GM13977 (cell line): ENCODE measurements around the gene C1orf174.

Source experiments
- DNase-seq: peaks from one replicate; pipeline ENCODE4 v3.0.0; 2012; ENCODE audit warnings: low spot score
- in situ Hi-C: fragments of 300-500 bp; cut with MboI; formaldehyde crosslinking; loops from one replicate; pipeline ENCODE4 v1.12.0; 2022; ENCODE audit warnings: low sequenced_read_pairs, low pct_unique_long_range_greater_than_20kb, mixed read lengths, inconsistent platforms; ENCODE audit not compliant: unreplicated experiment
- TF ChIP-seq, protein P1 (sequence below): IDR thresholded peaks from 2 replicates; pipeline ENCODE4 v1.5.1; 2012; ENCODE audit warnings: mild to moderate bottlenecking, control low read depth; ENCODE audit not compliant: insufficient read depth; ENCODE audit errors: extremely low read depth, missing control alignments

C1orf174 gene

DNA sequence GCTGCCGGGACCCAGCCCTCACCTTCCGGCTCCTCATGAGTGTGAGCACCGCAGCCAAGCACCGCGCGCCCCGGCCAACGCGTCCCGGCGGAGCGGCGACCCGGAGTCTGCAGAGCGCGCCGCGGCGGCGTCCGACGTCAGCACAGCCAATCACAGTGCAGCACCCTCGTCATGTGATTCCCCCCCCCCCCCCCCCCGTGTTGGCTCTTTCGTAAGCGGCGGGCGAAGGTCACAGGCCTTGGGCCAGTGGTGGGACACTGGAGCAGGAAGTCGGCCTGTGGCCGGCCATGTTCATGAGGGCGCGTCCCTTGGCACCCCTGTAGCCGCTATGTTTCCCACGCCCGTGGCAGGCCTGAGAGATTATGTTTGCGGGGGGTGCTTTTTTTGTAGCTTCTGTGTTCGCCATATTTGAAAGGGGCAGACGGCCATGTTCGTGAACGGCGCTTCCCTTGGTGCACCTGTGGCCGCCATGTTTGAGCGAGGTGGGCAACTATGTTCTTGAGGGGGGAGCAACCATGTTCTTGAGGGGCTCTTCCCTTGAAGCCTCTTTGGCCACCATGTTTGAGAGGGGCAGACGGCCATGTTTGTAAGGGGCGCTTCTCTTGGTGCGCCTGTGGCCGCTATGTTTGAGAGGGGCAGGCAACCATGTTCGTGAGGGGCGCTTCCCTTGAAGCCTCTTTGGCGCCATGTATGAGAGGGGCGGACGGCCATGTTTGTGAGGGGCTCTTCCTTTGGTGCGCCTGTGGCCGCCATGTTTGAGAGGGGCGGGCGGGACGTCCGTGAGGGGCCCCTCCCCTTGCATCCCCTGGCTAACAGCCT, at the start of gene C1orf174:
TSS of gene C1orf174 (minus strand) at position 123 of the 819 bp plus-strand sequence. CDS start at position 37, 86 bp downstream.
- in situ Hi-C loops, result loop anchor here (25.0 kb wide), 1 partner anchor 1837 kb away; no protein-coding TSS in a partner anchor
- TF ChIP-seq, protein P1, sequence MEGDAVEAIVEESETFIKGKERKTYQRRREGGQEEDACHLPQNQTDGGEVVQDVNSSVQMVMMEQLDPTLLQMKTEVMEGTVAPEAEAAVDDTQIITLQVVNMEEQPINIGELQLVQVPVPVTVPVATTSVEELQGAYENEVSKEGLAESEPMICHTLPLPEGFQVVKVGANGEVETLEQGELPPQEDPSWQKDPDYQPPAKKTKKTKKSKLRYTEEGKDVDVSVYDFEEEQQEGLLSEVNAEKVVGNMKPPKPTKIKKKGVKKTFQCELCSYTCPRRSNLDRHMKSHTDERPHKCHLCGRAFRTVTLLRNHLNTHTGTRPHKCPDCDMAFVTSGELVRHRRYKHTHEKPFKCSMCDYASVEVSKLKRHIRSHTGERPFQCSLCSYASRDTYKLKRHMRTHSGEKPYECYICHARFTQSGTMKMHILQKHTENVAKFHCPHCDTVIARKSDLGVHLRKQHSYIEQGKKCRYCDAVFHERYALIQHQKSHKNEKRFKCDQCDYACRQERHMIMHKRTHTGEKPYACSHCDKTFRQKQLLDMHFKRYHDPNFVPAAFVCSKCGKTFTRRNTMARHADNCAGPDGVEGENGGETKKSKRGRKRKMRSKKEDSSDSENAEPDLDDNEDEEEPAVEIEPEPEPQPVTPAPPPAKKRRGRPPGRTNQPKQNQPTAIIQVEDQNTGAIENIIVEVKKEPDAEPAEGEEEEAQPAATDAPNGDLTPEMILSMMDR, result no peak
- peak; percentile 95 for DNase-seq

DNA sequence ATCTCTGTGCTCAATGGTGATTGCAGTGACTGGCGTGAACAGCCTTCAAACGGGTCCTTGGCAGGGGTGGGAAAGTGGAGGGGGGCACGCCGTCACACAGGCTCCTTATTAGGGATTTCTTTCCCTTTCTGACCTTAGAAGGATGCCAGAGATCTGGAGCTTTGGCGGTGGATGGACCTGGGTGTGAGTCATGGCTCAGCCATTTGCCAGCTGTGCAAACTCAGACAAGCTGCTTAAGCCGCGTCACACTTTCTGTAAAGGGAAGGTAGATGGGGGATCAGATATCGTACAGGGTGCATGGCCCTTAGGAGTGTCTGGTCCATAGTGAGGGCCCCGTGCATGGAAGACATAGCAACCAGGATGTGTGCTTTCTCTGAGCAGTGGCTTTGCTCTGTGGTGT, 48.3 kb upstream of the C1orf174 start:
- in situ Hi-C loops, result no loop called here
- TF ChIP-seq, protein P1, result no peak
- DNase-seq, result no peak

DNA sequence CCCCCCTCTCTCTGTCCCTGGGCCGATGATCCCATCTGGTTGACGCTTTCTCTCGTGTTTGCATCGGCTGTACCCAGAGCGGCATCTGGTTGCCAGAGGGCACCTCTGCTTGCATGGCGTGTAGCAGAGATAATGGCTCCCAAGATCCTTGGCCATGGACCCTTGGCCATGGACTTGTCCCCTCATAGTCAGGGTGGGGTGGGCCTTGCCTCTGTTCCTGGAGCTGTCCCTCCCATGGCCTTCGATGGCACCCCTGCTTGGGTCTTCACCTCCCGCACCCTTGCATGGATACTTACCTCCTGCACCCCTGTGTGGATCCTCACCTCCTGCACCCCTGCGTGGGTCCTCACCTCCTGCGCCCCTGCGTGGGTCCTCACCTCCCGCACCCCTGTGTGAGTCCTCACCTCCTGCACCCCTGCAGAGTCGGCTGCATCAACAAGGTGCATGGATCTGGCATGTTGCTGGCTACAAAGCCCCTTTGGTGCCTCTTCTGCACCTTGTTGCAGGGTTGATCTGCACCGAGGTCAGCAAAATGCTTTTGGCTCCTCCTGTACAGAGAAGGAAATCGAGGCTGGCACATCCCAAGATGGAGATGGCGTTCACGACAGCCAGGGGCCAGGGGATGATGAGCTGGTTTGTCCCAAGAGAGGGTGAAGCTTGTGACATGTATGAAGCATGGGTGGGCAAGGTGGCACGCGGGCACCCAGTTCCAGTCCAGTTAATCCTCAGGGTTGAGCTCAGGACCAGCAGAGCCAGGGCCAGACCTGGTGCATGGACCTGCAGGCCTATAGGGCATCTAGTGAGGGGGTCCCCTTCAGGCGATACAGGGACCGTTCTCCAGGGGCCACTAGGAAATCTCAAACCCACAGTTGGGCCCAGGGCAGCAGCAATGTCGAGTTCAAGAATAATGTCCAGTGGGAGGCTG, 46.1 kb upstream of the C1orf174 start:
- in situ Hi-C loops, result no loop called here
- DNase-seq, result no peak

DNA sequence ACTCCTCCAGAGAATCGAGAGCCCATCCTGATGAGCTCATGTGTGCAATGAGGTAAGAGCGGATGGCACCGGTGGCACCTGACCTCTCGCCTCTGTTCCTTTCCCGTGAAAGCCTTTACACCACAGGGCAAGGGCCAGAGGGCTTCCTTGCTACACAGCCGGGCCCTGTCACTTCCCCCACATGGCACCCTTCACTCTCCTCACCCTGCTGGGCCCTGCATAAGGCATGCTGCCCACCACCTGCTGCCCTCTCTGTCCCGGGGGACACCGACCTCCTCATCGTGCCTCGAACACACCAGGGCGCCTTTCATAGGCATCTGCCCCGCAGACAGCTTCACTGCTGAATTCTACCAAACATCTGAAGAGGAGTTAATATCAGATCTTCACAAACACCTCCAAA, 45.1 kb upstream of the C1orf174 start:
- TF ChIP-seq, protein P1, result no peak
- no peak for DNase-seq
- in situ Hi-C loops, result no loop called here

More for the DNA sequence above, 46.1 kb upstream of the C1orf174 start:
- TF ChIP-seq, protein P1, result no peak

DNA sequence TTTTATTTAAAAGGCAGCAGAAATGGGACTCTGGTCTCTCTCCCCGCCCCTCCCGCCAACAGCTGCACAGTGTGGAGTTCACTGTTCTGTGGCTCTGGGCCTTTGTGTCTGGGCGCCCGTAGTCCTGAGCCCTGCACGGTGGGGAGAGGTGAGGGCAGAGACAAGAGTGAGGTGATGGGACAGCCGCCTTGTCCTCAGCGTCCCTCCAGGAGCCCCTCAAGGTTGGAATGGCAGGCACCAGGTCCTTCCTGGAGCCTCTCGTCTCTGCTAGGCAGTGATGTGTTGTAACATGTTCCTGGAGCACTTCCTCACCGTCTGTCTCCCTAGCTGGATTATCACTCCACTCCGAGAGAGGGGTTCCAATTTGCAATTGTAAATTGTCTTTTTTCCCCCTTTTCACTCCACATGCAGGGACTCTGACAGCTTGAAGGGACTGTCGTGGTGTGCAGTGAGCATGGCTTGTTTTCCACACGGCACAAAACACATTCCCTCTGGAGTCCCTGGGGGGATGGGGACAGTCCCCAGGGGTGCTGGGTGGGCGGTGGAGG, 44.6 kb upstream of the C1orf174 start:
- in situ Hi-C loops, result no loop called here
- TF ChIP-seq, protein P1, result no peak
- no peak for DNase-seq

DNA sequence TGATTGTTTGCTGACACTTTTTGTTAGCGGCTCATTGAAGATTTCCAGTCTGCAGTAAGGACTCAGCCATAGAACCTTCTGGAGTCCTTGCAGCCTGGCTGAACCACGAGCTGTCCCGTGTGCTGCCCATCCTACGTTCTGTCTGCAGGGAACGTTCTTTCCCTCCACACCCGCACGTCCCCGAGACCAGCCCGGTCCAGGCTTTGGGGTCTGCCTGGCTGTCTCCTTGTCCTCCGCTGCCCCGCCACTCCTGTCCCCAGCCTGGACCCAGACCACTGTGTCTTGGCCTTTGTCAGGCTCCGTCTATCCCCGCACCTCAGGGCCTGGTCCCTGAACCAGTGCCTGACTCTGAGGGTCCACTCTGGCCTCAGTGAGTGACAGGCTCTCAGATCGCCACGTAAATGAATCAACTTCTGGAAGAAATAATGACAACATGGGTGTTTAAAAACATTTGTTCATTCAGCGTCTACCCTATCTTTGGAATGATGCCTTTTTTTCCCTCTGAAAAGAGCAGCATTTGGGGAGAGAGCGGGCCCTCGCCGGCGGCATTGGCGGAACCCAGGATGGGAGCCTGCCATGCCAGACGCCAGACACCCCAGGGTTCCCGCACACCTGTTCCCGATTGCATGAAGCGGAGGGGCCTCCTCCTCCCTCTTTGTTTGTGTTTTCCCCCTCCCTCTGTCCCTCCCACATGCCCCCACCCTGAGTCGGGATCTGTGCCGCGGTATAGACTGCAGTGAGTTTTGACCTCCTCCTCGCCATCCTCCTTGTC, 43.9 kb upstream of the C1orf174 start:
- TF ChIP-seq, protein P1, result no peak
- no peak for DNase-seq
- in situ Hi-C loops, result no loop called here
